ENCODE measurements around the gene ZNF45.
"Not testable (repeated sequence)": the region's sequence is repeated elsewhere in the genome, so short reads cannot be mapped to it uniquely, and the experiment has no call there.

The ZNF45 gene

DNA sequence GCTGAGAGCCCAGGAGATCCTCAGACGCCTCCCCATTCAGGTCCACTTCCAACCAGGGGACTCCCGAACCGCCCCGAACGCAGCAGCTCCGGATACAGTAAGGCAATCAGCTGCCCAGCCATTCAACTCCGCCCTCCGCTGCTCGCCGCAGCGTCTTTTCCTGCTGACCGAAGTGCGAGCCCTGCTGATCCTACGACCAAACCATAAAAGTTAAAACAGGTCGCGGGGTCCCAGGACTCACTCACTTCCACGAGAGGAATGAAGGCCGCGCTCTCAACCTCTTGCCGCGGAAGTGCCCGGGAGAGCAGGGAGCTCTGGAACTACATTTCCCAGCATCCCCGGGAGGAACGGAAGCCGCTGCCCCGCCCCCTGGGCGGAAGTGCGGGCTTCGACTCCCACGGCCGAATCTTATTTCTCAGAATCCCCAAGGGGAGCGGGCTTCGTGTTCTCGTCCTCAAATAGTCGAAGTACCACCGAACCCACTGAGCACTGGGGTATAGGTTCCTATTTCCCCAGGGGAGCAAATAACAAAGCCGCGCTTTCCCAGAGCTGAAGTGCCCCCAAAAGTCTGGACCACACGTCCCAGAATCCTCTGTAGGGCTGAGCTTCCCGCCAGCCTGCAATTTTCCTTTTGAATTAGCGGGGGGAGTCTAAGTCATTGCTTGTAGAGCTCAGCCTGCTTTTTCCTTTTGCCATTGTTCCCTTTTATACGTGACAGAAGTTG is at the start of gene ZNF45:
ZNF45 (minus strand) TSS at position 298 of the 724 bp plus-strand sequence. CDS start 13,097 bp downstream, outside the sequence.
- peak; percentile 86 to 88 for DNase-seq

DNA sequence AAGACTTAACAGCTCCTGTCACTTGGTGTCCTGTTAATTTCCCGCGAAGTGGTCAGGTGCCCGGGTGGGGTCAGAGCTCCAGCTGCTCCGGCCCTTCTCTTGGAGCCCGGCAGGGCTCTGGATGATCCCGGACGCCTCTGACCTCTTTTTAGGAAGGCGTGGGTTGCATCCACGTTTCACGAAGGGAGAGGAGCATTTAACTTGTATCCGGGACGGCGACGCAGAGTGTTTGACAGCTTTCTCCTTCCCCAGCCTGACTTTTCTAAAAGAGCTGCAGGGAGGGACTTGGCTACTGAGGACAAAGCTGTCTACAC is 49.6 kb upstream of the ZNF45 start:
- no peak for DNase-seq

DNA sequence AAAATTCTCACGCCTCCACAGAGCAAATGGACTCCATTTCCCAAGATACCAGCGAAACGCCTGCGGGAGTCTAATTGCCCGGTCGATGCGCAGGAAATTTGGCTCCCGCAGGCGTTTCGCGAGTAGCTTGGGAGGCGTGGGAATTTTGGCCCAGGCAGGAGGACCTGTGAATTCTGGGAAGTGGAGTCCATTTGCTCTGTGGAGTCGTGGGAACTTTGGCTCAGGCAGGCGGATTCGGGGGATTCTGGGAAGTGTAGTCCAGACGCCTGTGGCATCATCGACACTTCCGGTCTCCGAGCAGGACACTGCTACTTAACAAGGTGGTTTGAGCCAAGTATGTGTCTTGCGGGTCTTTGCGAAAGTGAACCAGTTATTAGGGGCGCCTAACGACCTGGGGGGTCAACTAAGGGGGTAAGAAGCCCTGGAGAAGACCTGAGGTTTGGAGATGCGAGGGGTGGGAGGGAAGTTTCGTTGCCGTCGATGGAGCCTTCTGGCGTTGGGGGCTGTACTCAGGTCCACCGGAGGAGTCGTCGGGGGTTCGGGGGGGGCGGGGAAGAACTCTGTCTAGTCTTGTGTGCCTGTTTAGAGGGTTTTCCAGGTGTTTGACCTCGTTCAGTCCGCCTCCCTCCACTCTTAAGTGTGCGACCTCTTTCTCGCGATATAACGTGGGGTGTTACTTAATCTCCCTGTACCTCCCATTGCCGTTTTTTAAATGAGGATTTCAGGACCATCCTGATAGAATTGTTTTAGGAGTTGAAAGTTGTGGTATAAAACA is 49.0 kb upstream of the ZNF45 start, which contains the start of gene ZNF155:
ZNF155 (plus strand) TSS at position 277 of the 775 bp plus-strand sequence. CDS start 4,356 bp downstream, outside the sequence.
- DNase-seq: peak; percentile 65 to 72

DNA sequence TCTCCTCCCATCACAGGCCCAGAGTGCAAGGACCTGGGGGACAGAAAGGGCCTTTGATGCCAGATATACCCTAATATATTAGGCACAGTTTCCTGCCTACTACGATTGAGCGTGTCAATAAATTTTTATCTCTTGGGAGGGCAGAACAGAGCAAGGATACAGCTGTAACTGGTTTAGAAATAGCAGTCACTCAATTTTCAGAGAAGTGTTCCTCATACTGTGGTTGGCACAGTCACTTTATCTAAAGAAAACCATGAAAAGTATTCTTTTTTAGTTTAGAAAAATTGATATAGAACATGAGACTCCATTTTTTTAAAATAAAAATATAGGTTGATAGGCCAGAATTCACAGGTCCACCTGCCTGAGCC is 48.4 kb upstream of the ZNF45 start:
- DNase-seq: no peak

DNA sequence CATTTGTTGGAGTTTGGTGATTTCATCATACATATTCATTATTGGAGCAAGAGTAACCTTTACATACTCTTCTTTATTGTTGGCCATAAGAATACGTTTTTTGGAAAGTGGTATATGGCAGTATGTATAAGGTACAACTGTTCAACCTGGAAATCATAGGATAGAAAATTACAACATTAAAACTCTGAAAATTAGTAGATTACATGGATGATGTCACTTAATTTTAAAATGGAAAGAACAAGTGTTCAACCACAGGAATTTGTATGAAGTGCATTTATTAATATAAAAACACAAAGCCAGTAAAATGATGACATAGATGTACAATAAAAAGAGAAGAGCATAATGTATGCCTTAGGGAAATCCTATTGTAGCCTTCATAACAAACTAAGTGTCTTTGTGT is 41.6 kb upstream of the ZNF45 start:
- no peak for DNase-seq

DNA sequence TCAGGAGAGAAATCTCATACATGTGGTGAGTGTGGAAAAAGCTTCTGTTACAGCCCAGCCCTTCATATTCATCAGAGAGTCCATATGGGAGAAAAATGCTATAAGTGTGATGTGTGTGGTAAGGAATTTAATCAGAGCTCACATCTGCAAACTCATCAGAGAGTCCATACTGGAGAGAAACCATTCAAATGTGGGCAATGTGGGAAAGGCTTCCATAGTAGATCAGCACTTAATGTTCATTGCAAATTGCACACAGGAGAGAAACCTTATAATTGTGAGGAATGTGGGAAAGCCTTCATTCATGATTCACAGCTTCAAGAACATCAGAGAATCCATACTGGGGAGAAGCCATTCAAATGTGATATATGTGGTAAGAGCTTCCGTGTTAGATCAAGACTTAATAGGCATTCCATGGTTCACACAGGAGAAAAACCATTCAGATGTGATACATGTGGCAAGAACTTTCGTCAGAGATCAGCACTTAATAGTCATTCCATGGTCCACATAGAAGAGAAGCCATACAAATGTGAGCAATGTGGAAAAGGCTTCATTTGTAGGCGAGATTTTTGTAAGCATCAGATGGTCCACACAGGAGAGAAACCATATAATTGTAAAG is 31.1 kb upstream of the ZNF45 start:
- DNase-seq: no peak

DNA sequence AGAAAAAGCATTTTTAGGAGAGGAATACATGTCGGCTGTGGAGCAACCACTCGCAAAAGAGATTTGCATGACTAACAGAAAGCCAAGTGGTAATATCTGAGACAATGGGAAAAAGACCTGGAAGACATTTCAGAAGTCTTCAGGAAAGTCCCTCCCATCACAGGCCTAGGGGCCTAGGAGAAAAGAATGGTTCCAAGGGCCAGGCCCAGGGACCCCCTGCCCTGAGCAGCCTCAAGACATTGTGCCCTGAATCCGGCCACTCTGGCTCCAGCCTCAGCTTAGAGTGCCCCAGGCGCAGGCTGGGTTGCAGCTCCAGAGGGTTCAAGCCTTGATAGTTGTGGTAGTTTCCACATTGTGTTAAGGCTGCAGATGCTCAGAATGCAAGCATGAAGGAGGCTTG is 25.3 kb upstream of the ZNF45 start:
- DNase-seq: no peak

DNA sequence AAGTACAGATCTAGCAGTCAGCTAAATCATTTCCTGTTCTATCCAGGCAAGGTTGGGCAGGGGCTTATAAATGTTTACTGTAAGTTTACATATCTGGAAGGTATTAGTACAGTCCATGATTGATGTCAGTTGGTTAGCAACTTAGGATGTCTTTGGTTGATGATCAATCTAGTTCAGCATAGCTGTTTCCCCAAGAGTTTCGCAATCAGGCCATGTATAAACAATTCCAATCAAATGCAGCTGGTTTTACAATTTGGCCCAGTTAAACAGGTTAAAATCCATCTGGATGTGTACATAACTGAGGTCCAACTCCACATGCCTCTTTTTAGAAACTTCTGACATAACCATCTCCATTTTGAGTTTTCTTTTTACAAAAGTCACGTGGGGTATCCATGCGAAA is 22.8 kb upstream of the ZNF45 start:
- no peak for DNase-seq

DNA sequence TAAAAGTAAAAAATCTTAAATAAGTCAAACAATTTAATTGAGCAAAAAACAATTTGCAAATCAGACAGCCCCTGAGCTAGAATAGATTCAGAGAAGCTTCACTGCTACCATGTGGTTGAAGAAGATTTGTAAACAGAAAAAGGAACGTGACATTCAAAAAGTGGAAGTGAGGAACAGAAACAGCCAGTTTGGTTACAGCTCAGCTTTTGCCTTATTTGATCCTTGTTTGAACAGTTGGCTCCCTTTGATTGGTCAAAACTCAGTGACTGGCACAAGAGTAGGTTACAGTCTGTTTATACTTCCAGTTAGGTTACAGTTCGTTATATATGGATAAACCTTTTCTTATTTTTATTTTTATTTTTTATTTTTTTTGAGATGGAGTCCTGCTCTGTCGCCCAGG is 21.7 kb upstream of the ZNF45 start:
- no peak for DNase-seq

DNA sequence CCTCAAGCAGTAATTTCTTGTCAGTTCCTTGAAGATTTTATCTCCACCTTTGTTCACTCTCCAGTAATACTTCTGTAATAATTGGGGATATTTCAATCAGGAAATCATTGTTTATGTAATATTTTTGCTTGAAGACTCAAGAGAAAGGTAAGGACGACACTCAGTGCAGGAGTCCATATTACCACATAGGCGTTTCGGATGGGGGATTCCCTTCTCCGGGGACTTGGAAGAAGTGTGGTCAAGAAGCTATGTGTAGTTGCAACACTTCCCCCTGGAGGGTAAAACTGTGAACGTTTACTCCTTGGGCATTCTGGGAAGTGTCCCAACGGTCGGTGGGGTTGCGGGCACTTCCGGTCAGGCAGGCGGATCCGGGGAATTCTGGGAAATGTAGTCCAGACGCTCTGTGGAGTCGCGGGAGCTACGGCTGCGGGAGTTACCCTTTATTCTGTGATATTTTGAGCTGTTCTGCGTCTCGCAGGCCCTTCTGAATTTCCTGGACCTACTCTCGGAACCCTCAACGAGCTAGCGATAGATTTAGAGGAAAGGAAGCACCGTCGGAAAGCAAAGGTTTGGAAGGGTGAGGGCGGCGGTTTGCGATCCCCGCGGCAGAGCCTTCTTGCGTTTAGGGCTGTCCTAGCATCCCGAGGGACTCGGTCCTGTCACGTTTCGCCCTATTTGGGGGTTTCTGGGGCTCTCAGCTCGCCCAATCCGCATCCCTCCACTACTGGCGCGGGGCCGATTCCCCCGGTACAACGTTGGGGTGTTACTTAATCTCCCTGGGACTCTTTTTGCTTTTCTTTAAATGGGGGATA is 16.0 kb upstream of the ZNF45 start, which contains the start of gene ZNF221:
ZNF221 (plus strand) TSS at position 395 of the 812 bp plus-strand sequence. CDS start 11,499 bp downstream, outside the sequence.
- DNase-seq: peak; percentile 37 to 44

DNA sequence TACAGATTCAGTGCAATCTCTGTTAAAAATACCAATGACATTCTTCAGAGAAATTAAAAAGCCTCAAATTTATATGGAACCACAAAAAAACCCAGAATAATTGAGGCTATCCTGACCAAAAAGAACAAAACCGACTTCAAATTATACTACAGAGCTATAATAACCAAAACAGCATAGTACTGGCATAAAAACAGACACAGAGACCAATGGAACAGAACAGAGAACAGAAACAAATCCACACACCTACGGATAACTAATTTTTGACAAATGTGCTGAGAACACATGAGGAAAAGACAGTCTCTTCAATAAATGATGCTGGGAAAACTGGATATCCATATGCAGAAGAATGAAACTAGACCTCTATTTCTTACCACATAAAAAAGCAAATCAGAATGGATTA is 14.7 kb upstream of the ZNF45 start:
- not testable (repeated sequence) for DNase-seq

DNA sequence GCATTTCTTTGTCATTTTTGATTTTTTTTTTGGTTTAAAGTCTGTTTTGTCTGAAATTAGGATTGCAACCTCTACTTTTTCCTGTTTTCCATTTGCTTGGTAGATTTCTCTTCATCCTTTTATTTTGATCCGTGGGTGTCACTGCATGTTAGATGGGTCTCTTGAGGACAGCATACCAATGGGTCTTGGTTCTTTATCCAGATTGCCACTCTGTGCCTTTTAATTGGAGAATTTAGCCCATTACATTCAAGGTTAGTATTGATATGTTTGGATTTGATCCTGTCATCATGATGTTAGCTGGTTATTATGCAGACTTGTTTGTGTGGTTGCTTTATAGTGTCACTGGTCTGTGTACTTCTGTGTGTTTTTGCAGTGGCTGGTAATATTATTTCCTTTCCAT is 12.3 kb upstream of the ZNF45 start:
- not testable (repeated sequence) for DNase-seq

DNA sequence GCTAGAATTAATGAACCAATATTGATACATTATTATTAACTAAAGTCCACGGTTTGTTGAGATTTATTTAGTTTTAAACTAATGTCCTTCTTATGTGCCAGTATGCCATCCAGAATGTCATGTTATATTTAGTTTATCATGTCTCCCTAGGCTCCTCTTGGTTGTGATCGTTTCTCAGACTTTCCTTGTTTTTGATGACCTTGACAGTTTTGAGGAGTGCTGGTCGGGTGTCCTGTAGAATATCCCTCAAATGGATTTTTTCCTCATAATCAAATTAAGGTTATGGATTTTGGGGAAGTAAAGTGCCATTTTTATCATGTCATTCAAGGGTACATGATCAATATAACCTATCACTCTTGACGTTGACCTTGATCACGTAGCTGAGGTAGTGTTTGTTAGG is 6.1 kb upstream of the ZNF45 start:
- no peak for DNase-seq

DNA sequence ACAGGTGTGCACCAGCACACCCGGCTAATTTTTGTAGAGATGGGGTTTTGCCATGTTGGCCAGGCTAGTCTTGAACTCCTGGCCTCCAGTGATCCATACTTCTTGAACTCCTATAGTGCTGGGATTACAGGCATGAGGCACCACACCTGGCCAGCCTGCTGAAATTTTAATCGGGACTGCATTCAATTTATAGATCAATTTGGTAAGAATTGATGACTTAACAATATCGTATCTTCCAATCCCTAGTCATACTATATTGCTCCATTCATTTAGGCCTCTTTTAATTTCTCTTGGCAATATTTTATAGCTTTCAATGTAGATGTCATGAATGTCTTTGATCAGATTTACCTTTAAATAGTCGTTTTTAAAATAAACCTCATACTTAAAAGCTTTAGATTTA is 5.6 kb upstream of the ZNF45 start:
- DNase-seq: no peak

DNA sequence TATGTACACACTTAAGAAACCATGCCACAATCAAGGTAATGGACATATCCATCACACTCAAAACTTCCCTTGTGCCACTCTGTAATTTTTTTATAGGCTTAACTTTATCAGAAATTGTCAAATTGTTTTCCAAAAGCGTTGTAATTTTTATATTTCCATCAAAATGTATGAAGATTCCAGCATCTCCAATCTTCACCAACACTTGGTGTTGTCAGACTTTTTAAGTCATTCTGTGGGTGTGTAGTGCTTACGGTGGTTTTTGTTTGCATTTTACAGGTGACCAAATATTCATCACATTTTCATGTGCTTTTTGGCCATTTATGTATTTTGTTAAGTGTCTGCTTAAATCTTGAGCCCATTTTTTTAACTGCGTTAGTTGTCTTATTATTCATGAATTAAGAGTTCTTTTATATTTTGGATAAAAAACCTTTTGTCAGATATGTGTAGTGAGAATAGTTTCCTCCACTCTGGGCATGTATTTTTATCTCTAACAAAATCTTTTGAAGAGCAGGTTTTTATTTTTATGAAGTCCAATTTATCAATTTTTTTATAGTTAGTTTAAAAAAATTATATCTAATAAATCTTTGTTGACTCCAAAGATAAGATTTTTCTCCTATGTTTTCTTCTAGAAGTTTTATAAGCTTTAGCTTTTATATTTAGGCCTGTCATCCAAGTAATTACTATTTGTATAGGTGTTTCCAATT is 4.6 kb upstream of the ZNF45 start:
- no peak for DNase-seq

DNA sequence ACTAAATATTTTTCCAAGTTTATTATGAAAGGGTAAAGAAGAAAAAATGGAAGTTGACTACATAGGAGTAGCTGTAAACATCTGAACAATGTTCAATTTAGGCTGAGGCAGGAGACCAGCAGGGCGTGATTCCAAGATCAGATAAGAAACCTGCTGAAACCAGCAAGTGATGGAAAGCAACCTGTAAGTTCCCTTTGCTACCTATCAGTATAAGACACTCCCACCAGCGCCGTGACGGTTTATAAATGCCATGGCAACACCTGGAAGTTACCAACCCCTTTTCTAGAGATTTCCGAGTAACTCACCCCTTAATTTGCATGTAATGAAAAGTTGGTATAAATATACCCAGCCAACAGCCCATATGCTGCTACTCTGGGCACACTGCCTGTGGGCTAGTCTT is 1.1 kb upstream of the ZNF45 start:
- DNase-seq: no peak

DNA sequence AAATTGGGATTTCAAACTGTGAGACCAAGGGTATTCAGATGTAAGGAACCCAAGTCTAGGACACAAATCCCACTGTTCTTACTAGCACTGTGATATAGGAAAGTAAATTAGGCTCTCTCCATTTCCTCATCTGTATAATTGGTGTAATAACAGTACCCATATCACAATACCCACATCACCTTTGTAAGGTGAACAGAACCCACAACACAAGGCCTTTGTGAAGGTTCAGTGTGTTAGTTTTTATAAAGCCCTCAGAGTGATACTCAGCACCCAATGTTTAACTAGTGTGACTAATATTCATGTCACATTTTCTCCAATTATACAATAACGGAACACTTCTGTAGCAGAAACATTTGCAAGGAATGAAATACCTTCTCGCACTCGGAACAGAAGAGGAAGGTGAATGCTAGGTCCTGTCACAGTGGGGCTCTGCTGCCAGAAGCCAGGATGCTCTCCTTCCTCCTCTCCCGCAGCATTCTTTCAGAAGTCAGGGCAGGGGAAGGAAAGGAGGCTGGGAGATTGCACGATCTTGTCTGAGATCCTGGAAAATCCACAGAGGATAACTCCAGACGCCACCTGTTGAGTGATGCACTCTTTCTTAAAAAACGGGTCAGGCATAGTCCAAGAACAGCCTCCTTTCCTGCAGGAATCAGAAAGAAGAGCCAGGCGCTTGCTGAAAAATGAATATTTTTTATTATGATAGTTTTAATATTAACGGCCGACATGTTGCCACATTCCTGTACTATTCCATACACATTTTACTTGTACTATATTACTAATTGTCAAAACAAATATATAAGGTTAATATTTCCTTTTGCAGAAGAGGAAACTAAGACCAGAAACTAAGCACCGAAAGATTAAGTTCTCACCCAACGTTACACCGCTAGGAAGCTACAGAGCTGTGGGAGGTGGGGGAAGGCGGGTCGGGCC is 762 bp downstream of the ZNF45 start:
- no peak for DNase-seq

DNA sequence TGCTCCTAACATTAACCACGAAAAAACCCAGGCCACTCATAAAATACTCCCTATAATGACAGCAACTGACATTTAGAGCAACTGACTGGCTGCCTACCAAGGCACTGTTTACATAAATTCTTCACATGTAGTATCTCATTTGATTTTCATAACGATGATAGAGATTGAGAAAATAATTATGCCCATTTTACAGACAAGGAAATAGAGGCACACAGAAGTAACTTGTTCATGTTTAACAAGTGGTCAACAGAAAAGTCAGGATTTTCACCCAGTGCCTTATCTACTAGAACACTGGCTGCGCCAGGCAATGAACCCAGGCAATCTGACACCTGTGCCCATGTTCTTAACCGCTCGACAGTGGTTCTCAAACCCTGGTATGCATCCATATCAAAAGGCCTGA is 6.3 kb downstream of the ZNF45 start:
- DNase-seq: no peak

DNA sequence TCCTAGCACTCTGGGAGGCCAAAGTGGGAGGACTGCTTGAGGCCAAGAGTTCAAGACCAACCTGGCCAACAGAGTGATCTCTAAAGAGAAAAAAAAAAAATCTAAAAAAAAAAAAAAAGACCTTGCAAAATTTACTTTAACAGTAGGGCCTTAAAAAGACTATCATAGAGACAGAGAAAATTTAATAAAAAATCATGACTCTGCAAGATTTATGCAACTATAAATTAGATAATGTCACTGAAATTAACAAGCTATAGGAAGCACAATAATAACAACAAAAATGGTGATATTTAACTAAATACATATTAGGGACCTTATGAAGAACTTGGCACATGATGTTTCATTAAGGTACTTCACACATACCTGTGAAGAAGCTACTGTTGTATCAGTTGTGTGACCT is 11.2 kb downstream of the ZNF45 start:
- no peak for DNase-seq

DNA sequence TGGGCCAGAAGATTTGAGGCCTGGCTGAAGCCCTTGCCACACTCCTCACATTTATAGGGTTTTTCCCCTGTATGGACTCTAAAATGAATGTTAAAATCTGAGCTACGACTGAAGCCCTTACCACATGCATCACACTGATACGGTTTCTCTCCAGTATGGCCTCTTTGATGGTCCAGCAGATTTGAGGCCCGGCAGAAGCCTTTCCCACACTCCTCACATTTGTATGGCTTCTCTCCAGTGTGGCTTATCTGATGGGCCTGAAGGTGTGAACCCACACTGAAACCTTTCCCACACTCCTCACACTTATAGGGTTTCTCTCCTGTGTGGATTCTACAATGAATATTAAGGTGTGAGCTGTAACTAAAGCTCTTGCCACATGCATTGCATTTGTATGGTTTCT is 21.0 kb downstream of the ZNF45 start:
- no peak for DNase-seq

DNA sequence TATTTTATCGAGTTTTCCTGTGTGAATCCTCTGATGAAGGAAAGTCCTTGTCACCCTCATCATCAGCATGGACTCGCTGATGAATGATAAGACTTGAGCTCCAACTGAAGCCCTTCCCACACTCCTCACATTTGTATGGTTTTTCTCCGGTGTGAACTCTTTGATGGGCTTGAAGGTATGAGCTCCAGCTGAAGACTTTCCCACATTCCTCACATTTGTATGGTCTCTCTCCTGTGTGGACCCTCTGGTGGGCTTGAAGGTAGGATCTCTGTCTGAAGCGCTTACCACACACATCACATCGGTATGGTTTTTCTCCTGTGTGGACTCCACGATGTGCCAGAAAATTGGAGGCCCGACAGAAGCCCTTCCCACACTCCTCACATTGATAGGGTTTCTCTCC is 21.7 kb downstream of the ZNF45 start:
- DNase-seq: no peak
